Lower leg skin (tissue), 4 donors: ENCODE measurements around the gene MYMX. TPM values are rescaled to one million over a fixed set of nuclear protein-coding genes. Genes with fewer than 3 reads are reported as not detected.

Experiments used
- DNase-seq, 2 donors: peaks; one replicate each; pipeline ENCODE4 v3.0.0-alpha.2; 2019; ENCODE audit warnings: low spot score in 2 of 2
- H3K4me3 ChIP-seq: fragments of 200-600 bp; sonication (generic); 2 replicates; pipeline ENCODE4 v1.5.1; 2017; ENCODE audit warnings: mild to moderate bottlenecking, low read depth; ENCODE audit not compliant: poor library complexity, severe bottlenecking
- POLR2A ChIP-seq, 2 donors: fragments of 450-650 bp; IDR thresholded peaks; one replicate each; pipeline ENCODE4 v1.6.1; 2016 to 2017; ENCODE audit warnings: antibody characterized with exemption in 2 of 2, mild to moderate bottlenecking in 1 of 2, moderate library complexity in 1 of 2
- WGBS, 2 donors: methylation state at CpG; one replicate each; pipeline ENCODE4 v1.1.5; 2018; 5-methylcytosine and 5-hydroxymethylcytosine counted together
- intact Hi-C: fragments of 100-400 bp; cut with DNase I; formaldehyde crosslinking; loops from one replicate; pipeline ENCODE4 v1.15.0; 2023; ENCODE audit warnings: low total_unique reads
- total RNA-seq, 4 donors: library from RNA; depleted of rRNA; stranded (reverse); fragments of >200 nt; gene quantifications; one replicate each; pipeline ENCODE4 v1.1.0, GENCODE V29; 2016
- TF ChIP-seq, protein P1 (sequence below), 3 donors: fragments of 450-650 bp; IDR thresholded peaks; one replicate each; pipeline ENCODE4 v1.5.1; 2016; ENCODE audit warnings: antibody characterized with exemption in 3 of 3, mild to moderate bottlenecking in 3 of 3, moderate library complexity in 2 of 3

MYMX gene
- total RNA-seq, 4 donors from 2014 or later, result 0.69 TPM; not detected in 3

DNA sequence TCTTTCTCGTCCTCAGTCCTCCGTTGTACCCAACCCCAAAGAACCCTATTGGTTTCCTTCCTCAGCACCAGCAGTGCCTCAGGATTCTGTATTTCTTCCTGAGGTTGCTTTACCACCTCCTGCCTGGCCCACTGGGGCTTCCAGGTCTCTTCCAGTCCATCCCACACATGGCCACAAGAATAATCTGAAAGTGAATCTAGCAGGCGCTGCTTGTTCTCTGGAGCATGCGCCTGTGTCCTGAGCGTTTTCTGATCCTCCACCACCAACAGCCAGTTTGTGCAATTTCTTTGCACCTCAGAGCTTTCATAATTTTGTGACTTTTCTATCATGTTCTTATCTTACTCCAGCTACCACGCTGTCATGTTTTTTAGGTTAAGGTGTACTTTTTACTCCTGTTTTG, 18.5 kb downstream of the MYMX start:
- intact Hi-C loops, result loop anchor here (5.0 kb wide), 1 partner anchor 63 kb away; no protein-coding TSS in a partner anchor
- WGBS, 2 donors, result 72 to 75% methylated on average over 6 of the region's 6 CpGs
- DNase-seq, result no peak
- TF ChIP-seq, protein P1, sequence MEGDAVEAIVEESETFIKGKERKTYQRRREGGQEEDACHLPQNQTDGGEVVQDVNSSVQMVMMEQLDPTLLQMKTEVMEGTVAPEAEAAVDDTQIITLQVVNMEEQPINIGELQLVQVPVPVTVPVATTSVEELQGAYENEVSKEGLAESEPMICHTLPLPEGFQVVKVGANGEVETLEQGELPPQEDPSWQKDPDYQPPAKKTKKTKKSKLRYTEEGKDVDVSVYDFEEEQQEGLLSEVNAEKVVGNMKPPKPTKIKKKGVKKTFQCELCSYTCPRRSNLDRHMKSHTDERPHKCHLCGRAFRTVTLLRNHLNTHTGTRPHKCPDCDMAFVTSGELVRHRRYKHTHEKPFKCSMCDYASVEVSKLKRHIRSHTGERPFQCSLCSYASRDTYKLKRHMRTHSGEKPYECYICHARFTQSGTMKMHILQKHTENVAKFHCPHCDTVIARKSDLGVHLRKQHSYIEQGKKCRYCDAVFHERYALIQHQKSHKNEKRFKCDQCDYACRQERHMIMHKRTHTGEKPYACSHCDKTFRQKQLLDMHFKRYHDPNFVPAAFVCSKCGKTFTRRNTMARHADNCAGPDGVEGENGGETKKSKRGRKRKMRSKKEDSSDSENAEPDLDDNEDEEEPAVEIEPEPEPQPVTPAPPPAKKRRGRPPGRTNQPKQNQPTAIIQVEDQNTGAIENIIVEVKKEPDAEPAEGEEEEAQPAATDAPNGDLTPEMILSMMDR (IDR thresholded peaks at IDR 0.05), result no peak
- TF ChIP-seq POLR2A (IDR thresholded peaks at IDR 0.05), result no peak
- no peak overlapping the region for H3K4me3 ChIP-seq

DNA sequence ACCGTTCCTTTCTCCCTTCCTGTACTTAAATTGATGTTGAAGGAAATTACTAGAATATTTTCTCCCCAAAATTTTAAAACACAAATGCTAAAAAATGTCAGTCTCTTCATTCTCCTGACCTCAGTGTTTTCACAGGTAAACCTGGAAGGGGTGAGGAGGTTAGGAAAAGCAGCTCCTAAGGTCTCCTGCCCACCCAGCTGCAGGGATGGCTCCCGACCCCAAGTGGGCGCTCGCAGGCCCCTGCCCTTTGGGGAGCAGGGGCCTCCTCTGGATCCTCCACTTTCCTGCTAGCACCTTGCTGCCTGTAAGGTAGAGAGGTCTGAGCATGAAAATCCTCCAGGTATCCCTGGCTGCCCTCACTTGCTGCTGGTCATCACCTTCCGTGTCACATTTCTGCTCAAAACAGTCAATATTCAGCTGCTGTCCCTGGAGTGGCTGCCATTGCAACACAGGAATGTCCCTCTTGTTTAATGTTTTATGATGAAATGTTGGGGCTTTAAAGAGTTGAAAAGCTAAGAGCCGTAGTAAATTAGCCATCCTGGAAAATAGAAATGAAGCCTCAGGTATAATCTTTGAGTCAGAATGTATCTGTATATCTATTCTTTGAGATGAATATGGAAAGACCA, 19.3 kb downstream of the MYMX start:
- H3K4me3 ChIP-seq, result no peak overlapping the region
- intact Hi-C loops, result loop anchor here (5.0 kb wide), 1 partner anchor 64 kb away; no protein-coding TSS in a partner anchor
- no peak for TF ChIP-seq POLR2A (IDR thresholded peaks at IDR 0.05)
- TF ChIP-seq, protein P1 (IDR thresholded peaks at IDR 0.05), result no peak
- no peak for DNase-seq
- WGBS, 2 donors, result 89 to 93% methylated on average over 6 of the region's 6 CpGs

DNA sequence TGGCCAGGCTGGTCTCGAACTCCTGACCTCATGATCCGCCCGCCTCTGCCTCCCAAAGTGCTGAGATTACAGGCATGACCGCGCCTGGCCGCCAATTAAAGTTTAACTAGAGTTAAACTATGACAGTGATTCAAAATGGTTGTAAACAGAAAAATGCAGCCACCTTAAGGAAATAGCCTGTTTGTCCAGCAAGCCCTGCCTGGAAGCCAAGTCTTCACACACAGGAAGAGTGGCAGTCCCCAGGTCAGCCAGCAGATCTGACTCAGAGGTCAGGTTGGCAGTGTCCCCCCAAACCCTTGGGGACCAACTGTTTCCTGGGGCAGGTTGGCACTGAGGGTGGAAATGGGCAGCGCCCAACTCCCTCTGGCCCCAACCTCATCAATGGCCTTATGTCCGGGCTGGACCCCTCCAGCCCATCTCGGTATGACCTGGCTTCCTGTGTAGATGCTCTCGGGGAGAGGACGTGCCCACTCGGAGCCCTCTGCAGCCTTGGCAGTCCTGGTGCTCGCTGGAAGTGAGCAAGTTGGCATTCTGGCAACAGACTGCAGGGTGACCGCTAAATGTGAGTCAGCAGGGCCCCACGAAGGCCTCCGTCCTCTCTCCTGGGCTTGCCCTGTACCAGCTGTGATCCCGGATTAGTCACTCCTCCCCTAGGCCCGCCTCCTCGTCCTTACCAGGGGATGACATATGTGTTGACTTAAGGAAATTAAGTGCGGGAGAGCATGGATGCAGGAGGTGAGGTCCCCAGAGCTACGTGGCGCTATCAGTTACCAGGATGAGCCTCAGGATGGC, 20.5 kb downstream of the MYMX start:
- peak; percentile 91 to 98 for DNase-seq
- WGBS, 2 donors, result 30 to 32% methylated on average over 19 to 21 of the region's 22 CpGs
- peak overlapping the region; percentile 31 for H3K4me3 ChIP-seq
- intact Hi-C loops, result loop anchor here (5.0 kb wide), 1 partner anchor 65 kb away; no protein-coding TSS in a partner anchor
- no peak for TF ChIP-seq POLR2A (IDR thresholded peaks at IDR 0.05)
- TF ChIP-seq, protein P1 (IDR thresholded peaks at IDR 0.05), result no peak

DNA sequence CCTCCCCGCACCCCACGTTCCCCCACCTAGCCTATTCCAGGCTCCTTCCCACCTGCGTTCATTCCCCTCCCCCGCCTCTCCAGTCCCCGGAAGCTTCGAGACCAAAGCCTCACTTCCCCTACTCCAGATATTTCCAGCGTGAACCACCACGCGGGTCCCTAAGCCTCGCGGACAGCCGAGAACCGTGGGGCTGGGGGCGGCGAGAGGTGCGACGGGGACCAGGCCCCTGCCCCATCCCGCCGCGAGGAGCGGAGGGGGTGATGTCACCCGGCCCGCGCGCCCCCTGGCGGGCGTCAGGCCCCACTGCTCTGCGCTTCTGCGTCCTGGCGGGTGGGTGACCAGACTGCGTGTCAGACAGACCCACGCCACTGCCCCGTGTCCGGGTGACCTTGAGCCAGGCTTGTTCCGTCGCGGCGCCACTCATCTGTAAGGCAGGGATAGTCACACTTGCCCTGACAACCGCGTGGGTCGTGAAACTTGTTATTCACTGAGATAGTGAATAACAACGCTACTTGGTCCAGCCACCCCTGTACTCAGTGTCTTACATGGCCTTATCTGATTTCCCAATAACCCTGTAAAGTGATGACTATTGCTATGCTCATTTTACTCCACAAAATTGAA, 21.2 kb downstream of the MYMX start:
- H3K4me3 ChIP-seq, result peak overlapping the region; percentile 31
- 1 to 3% methylated on average over 19 to 25 of the region's 42 CpGs for WGBS, 2 donors
- TF ChIP-seq, protein P1 (IDR thresholded peaks at IDR 0.05), result peak in 2 of 3 donors; percentile 51 to 76
- TF ChIP-seq POLR2A (IDR thresholded peaks at IDR 0.05), result no peak
- intact Hi-C loops, result loop anchor here (5.0 kb wide), 1 partner anchor 66 kb away; no protein-coding TSS in a partner anchor
- DNase-seq, result peak; percentile 77 to 96

- WGBS, 2 donors, result 68 to 78% methylated on average over 7 of the region's 7 CpGs
- no peak for DNase-seq
- TF ChIP-seq, protein P1 (IDR thresholded peaks at IDR 0.05), result no peak
- TF ChIP-seq POLR2A (IDR thresholded peaks at IDR 0.05), result no peak
- intact Hi-C loops, result loop anchor here (5.0 kb wide), 1 partner anchor 67 kb away; no protein-coding TSS in a partner anchor
- H3K4me3 ChIP-seq, result no peak overlapping the region
These were observed 22.1 kb downstream of the MYMX start for GRCh38 chr6:44238687-44239350.
